ENCODE data around the gene ST8SIA5.

Gene ST8SIA5

GRCh38 chr18:46740046-46740445 lies 16.8 kb downstream of the ST8SIA5 start:
- DNase-seq (ENCODE audit: low read depth) = no peak
- no peak overlapping the region for H3K4me3 ChIP-seq (ENCODE audit: low read length)
- TF ChIP-seq CTCF (conservative IDR thresholded peaks at IDR 0.05; ENCODE audit: low read length) = no peak

GRCh38 chr18:46738491-46738890 lies 18.4 kb downstream of the ST8SIA5 start:
- no peak for DNase-seq (ENCODE audit: low read depth)
- no peak overlapping the region for H3K4me3 ChIP-seq (ENCODE audit: low read length)
- TF ChIP-seq CTCF (conservative IDR thresholded peaks at IDR 0.05; ENCODE audit: low read length) = no peak

GRCh38 chr18:46736736-46737135 lies 20.1 kb downstream of the ST8SIA5 start:
- no peak for TF ChIP-seq CTCF (conservative IDR thresholded peaks at IDR 0.05; ENCODE audit: low read length)
- DNase-seq (ENCODE audit: low read depth) = no peak
- no peak overlapping the region for H3K4me3 ChIP-seq (ENCODE audit: low read length)

GRCh38 chr18:46736135-46736534 lies 20.7 kb downstream of the ST8SIA5 start:
- no peak for TF ChIP-seq CTCF (conservative IDR thresholded peaks at IDR 0.05; ENCODE audit: low read length)
- DNase-seq (ENCODE audit: low read depth) = no peak
- no peak overlapping the region for H3K4me3 ChIP-seq (ENCODE audit: low read length)

GRCh38 chr18:46734981-46735380 lies 21.9 kb downstream of the ST8SIA5 start:
- TF ChIP-seq CTCF (conservative IDR thresholded peaks at IDR 0.05; ENCODE audit: low read length) = no peak
- no peak for DNase-seq (ENCODE audit: low read depth)
- H3K4me3 ChIP-seq (ENCODE audit: low read length) = no peak overlapping the region

- H3K4me3 ChIP-seq (ENCODE audit: low read length) = no peak overlapping the region
- no peak for DNase-seq (ENCODE audit: low read depth)
- TF ChIP-seq CTCF (conservative IDR thresholded peaks at IDR 0.05; ENCODE audit: low read length) = no peak
Measured at GRCh38 chr18:46733872-46734271, 23.0 kb downstream of the ST8SIA5 start.

- H3K4me3 ChIP-seq (ENCODE audit: low read length) = no peak overlapping the region
- TF ChIP-seq CTCF (conservative IDR thresholded peaks at IDR 0.05; ENCODE audit: low read length) = no peak
- DNase-seq (ENCODE audit: low read depth) = no peak
Measured at GRCh38 chr18:46732801-46733200, 24.1 kb downstream of the ST8SIA5 start.
